EL (cell line): ENCODE results near the gene CAMK1D.

Experiments
- DNase-seq: peaks from one replicate; pipeline ENCODE4 v3.0.0-alpha.2; 2016

CAMK1D gene

GRCh38 chr10:12602521-12602920, 253.2 kb downstream of the CAMK1D start:
- no peak for DNase-seq

GRCh38 chr10:12603766-12604470, 254.6 kb downstream of the CAMK1D start:
- no peak for DNase-seq

- peak; percentile 62 for DNase-seq
Measured at GRCh38 chr10:12605580-12606405, 256.4 kb downstream of the CAMK1D start.

GRCh38 chr10:12606461-12606860, 257.1 kb downstream of the CAMK1D start:
- no peak for DNase-seq

GRCh38 chr10:12608761-12609160, 259.4 kb downstream of the CAMK1D start:
- no peak for DNase-seq

GRCh38 chr10:12609435-12609834, 260.1 kb downstream of the CAMK1D start:
- no peak for DNase-seq

- DNase-seq, result no peak
Measured at GRCh38 chr10:12613136-12613535, 263.8 kb downstream of the CAMK1D start.

GRCh38 chr10:12614177-12614995, 265.0 kb downstream of the CAMK1D start:
- DNase-seq, result no peak

- DNase-seq, result no peak
Measured at GRCh38 chr10:12615296-12616220, 266.2 kb downstream of the CAMK1D start.

GRCh38 chr10:12617191-12618175, 268.1 kb downstream of the CAMK1D start:
- DNase-seq, result no peak

- DNase-seq, result no peak
Measured at GRCh38 chr10:12622016-12622415, 272.7 kb downstream of the CAMK1D start.

- no peak for DNase-seq
Measured at GRCh38 chr10:12622691-12623090, 273.3 kb downstream of the CAMK1D start.

- no peak for DNase-seq
Measured at GRCh38 chr10:12625393-12626023, 276.2 kb downstream of the CAMK1D start.

GRCh38 chr10:12628153-12628552, 278.8 kb downstream of the CAMK1D start:
- DNase-seq, result no peak

GRCh38 chr10:12628964-12629766, 279.8 kb downstream of the CAMK1D start:
- no peak for DNase-seq

GRCh38 chr10:12629767-12630165, 280.4 kb downstream of the CAMK1D start:
- DNase-seq, result no peak

- peak; percentile 12 for DNase-seq
Measured at GRCh38 chr10:12631216-12631615, 281.9 kb downstream of the CAMK1D start.

- DNase-seq, result no peak
Measured at GRCh38 chr10:12631787-12632562, 282.6 kb downstream of the CAMK1D start.
